CD4-positive, alpha-beta T cell treated with Interleukin-1 beta for 1 hour (primary cell): ENCODE results near the gene KDM1A.
"Not testable (repeated sequence)": the region's sequence is repeated elsewhere in the genome, so short reads cannot be mapped to it uniquely, and the experiment has no call there.

Experiments
- DNase-seq, 2 donors: peaks; one replicate each; pipeline ENCODE4 v3.0.0-alpha.2; 2020 to 2022

Gene KDM1A

DNA sequence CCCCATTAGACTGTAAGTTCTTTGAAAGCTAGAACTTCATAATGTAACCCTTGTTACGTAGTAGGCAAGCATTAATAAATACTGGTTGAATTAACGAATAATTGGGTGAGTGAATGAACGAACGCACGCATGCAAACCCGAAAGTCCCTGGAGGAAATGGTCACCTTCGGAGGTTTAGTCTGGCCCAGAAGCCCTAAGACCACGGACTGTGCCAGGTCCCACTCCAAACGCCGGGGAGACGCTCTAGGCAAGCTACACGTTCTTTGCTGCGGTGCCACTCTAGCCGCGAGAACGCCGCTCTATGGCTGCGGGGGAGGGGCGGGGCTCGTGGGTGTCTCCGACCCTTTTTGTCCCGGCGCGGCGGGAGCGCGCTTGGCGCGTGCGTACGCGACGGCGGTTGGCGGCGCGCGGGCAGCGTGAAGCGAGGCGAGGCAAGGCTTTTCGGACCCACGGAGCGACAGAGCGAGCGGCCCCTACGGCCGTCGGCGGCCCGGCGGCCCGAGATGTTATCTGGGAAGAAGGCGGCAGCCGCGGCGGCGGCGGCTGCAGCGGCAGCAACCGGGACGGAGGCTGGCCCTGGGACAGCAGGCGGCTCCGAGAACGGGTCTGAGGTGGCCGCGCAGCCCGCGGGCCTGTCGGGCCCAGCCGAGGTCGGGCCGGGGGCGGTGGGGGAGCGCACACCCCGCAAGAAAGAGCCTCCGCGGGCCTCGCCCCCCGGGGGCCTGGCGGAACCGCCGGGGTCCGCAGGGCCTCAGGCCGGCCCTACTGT lies at the start of gene KDM1A:
KDM1A (plus strand) TSS at position 375 of the 769 bp plus-strand sequence; CDS start at position 504, 129 bp downstream.
- peak; percentile 95 to 96 for DNase-seq

- DNase-seq, result no peak
Observed at GRCh38 chr1:22970096-22970495, 49.2 kb upstream of the KDM1A start.

DNA sequence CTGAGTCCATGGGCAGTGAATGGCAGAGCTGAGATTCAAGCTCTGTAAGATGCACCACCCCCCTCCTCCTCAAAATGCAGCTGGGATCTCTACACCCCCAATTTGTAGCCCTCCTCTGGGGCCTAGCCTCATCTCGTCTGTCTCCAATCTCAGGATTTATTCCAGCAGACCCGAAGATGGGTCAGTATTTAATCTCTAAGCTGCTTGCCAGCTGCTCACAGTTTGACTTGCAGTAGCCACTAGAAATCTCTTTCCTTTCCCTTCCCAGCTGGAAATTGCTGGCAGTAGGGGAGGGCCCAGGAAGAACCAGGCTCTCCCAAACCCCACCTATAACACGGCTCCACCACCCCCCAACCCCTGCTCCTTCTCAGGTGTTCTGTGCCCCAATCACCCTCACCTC lies 48.1 kb upstream of the KDM1A start:
- DNase-seq, result no peak

GRCh38 chr1:22971611-22972405 lies 47.5 kb upstream of the KDM1A start:
- DNase-seq, result no peak

- no peak for DNase-seq
Observed at GRCh38 chr1:22972760-22973159, 46.5 kb upstream of the KDM1A start, which contains the start of gene LACTBL1. LACTBL1 (minus strand) TSS chr1:22972866; CDS start chr1:22972316, 550 bp downstream.

GRCh38 chr1:22975694-22976093 lies 43.6 kb upstream of the KDM1A start:
- no peak for DNase-seq

GRCh38 chr1:22976127-22976460 lies 43.2 kb upstream of the KDM1A start:
- DNase-seq, result no peak

- peak; percentile 51 to 53 for DNase-seq
Observed at GRCh38 chr1:22976461-22977243, 42.6 kb upstream of the KDM1A start.

DNA sequence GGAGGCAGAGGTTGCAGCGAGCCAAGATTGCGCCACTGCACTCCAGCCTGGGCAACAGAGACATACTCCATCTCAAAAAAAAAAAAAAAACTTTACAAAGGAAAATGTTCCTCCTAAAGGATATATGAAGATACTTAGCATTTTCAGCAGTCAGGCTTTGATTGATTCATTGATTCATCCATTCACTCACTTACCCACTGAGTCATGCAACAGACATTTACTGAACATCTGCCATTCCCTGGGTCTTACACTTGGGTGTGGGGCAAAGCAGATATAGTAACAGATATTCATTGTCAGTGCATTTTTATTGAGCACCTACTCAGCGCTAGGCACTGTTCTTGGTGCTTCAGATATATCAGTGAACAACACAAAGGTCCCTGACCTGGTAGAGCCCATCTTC lies 41.0 kb upstream of the KDM1A start:
- DNase-seq, result no peak

GRCh38 chr1:22980471-22980790 lies 38.8 kb upstream of the KDM1A start:
- not testable (repeated sequence) for DNase-seq

DNA sequence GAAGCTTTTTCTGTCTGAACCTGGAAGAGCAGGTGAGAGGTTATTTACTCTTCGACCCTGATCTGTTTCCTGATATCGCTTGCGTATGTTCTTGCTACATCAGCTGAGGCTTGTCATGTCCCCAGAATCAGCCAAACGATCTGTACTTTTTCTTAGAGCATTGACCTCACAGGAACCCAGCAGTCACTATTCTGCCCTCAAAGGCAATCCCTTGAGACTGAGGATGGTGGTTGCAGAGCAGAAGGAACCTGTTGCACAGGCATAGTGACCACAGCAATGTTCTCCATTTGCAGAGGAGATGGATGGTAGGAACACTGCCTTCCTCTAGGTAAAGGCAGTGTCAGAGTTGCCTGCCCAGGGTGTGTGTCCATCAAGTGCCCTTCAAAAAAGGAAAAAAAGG lies 35.3 kb upstream of the KDM1A start:
- DNase-seq, result no peak

DNA sequence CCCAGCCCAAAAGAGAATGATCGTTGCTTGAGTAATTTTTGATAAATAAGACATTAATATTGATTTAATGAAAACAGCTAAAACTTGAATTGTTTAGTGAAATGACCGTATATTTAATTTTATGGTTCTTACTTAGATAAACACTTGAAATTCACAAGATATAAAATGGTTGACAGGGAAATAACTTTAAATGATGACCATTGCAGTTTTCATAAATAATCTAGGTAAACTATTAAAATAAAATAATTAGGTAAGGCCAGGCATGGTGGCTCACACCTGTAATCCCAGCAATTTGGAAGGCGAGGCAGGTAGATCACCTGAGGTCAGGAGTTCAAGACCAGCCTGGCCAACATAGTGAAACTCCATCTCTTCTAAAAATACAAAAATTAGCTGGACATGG lies 26.9 kb upstream of the KDM1A start:
- DNase-seq, result not testable (repeated sequence)

DNA sequence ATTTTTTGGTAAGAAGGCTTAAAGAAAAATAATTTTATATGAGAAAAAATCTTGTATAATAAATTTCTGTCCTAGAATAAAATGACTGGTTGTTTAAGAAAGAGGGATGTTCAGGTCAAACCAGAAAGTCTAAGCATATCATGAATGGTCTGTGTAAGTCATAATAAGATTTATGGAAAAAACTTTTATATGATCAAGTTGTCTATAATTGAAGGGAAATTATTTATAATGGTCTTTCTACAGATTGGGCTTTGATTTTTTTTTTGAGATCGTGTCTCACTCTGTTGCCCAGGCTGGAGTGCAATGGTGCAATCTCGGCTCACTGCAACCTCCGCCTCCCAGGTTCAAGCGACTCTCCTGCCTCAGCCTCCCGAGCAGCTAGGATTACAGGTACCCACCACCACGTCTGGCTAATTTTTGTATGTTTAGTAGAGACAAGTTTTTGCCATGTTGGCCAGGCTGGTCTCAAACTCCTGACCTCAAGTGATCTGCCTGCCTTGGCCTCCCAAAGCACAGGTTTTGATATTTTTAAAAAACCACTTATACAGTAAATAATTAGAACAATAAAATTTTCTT lies 26.0 kb upstream of the KDM1A start:
- not testable (repeated sequence) for DNase-seq

DNA sequence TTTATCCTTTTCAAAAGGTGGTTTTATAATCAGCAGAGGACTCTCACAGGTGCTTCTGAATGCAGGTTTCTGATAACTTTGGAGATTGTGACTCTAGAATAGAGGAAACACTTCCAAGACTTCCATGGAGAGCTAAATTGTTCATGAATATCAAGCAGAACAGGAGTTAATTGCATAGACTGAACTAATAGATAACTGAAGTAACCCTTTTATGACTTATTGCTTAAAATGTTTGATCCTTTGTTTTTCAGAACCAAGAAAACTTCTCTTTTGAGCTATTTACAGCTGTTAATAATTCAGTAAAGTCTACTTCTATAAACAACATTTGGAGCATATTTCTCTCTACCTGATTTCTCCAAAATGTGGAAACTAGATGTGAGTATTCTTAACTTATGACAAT lies 23.5 kb upstream of the KDM1A start:
- no peak for DNase-seq

DNA sequence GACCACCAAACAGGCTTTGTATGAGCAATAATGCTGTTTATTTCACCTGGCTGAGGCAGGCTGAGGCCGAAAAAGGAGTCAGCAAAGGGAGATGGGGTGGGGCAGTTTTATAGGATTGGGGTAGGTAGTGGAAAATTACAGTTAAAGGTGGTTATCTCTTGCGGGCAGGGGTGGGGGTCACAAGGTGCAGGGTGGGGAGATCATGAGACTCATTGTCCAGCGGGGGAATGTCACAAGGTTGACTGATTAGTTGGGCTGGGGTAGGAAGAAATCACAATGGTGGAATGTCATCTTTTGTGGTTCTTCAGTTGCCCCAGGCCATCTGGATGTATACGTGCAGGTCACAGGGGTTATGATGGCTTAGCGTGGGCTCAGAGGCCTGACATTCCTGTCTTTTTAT lies 21.7 kb upstream of the KDM1A start:
- DNase-seq, result not testable (repeated sequence)

- not testable (repeated sequence) for DNase-seq
Observed at GRCh38 chr1:23000133-23000532, 19.1 kb upstream of the KDM1A start.

DNA sequence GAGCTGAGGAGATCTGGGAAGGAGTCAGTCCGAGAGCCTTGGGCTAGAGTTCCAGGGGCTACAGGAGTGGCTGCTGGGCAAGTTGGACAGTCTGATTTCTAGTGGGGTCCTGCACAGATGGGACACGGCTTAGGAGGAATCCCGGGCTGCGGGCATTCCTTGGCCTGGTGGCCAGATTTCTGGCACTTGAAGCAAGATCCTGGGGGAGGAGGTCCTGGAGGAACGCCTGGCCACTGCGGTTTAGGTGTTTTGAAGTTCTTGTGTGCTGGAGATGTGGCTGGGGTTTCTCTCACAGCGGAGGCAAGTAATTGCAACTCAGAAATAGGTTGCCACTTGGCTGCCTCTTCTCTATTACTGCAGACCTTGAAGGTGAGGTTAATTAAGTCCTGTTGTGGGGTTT lies 17.1 kb upstream of the KDM1A start:
- not testable (repeated sequence) for DNase-seq

DNA sequence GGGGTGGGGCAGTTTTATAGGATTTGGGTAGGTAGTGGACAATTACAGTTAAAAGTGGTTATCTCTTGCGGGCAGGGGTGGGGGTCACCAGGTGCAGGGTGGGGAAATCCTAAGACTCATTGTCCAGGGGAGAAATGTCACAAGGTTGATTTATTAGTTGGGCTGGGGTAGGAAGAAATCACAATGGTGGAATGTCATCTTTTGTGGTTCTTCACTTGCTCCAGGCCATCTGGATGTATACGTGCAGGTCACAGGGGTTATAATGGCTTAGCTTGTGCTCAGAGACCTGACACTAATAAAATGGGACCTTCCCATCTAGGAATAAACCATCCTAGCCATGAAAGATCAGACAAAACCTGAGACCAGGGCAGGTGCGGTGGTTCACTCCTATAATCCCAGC lies 15.2 kb upstream of the KDM1A start:
- DNase-seq, result no peak

- DNase-seq, result not testable (repeated sequence)
Observed at GRCh38 chr1:23004769-23005168, 14.5 kb upstream of the KDM1A start.

- DNase-seq, result no peak
Observed at GRCh38 chr1:23007106-23007505, 12.2 kb upstream of the KDM1A start.

DNA sequence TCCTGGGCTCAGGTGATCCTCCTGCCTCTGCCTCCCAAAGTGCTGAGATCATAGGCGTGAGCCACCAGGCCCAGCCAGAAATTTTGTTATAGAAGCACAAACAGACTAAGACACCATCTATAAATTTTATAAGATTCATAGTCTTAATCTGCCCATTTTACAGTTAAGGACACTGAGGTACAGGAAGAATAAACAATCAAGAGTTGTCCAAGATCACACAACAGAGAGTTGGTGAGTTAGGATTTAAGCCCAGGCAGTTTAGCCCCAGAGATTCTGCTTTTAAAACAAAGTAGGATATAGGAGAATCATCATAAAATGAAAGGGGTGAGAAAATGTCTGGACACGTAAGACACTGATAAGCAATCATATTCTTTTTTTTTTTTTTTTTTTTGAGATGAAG lies 10.4 kb upstream of the KDM1A start:
- DNase-seq, result no peak

DNA sequence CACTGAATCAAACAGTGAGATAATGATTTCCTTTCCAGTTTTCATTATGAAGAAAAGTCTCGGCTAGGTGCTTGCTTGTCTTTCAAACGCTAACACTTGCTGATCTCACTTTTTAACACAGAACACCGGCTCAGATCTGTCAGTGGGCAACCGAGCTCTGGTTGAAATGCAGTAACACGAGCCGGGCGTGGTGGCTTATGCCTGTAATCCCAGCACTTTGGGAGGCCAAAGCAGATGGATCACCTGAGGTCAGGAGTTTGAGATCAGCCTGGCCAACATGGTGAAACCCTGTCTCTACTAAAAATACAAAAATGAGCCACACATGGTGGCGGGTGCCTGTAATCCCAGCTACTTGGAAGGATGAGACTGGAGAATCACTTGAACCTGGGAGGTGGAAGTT lies 9.2 kb upstream of the KDM1A start:
- DNase-seq, result not testable (repeated sequence)

DNA sequence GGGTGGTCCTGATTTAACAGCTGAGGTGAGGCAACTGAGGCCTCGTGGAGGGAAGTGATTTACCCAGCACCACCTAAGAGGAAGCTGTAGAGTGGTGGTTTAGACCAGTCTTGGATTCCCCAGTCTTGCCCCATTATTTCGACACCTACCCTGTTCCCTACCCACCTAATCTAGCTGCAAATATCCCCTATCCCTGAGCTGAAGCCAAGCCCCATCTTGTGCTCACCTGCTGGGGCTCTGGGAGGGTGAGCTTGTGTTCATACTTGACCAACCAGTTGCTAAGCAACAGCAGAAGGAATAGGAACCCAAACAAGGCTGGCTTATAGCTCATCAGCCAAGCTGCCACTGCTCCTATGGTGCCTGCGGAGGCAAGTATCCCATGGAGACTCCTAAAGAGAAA lies 5.6 kb upstream of the KDM1A start:
- DNase-seq, result peak in 1 of 2 donors; percentile 21
